HepG2 (cell line): ENCODE measurements around the gene MYO1G. TPM values are rescaled to one million over a fixed set of nuclear protein-coding genes. Genes with fewer than 3 reads are reported as not detected.

Experiments used
- ATAC-seq: fragments of 200-7000 bp; cut with Tn5 transposase; 3 replicates; pipeline ENCODE4 v1.9.1; 2020; ENCODE audit warnings: mild to moderate bottlenecking, moderate library complexity
- BruUV-seq: library from RNA; stranded (reverse); fragments of 400-500 nt; replicated peaks from 2 replicates; lab custom pipeline; 2021; lab: Mats Ljungman, UMichigan
- CTCF ChIA-PET: fragments of 300-600 bp; formaldehyde crosslinking; extraction: SDS; loops from one replicate; lab custom pipeline; 2021; ENCODE audit warnings: low total read pairs, inconsistent platforms, low intra/inter-chr PET ratio; lab: Yijun Ruan, JAX
- POLR2A ChIA-PET: fragments of 350-600 bp; sonication (Branson Sonifier 250); formaldehyde crosslinking; loops from one replicate; lab custom pipeline; 2020; ENCODE audit warnings: antibody characterized with exemption, inconsistent platforms; lab: Yijun Ruan, JAX
- DNase-seq: peaks from one replicate; pipeline ENCODE4 v3.0.0-alpha.2; 2015; ENCODE audit warnings: low spot score
- FAIRE-seq: peaks from 3 replicates; lab custom pipeline; 2011; peaks lifted over from hg19 to GRCh38; lab: Jason Lieb, UNC
- H2AFZ ChIP-seq: one replicate; pipeline ENCODE4 v1.6.1; 2011; ENCODE audit warnings: low read length, inconsistent platforms
- H3K27ac ChIP-seq: fragments of 300-600 bp; 3 replicates; pipeline ENCODE4 v1.8.0; 2011; ENCODE audit warnings: mixed run types, mild to moderate bottlenecking, mixed read lengths, low read length, inconsistent platforms; ENCODE audit not compliant: insufficient read depth; ENCODE audit errors: extremely low read length
- H3K27me3 ChIP-seq, 2 experiments: fragments of 200-600 bp in 1 of 2; 2 replicates in 1 of 2; 3 replicates in 1 of 2; pipeline versions ENCODE4 v1.6.0 to v1.8.0; 2011; ENCODE audit warnings: low read length in 2 of 2, mild to moderate bottlenecking in 2 of 2, moderate library complexity in 2 of 2, inconsistent platforms in 1 of 2; ENCODE audit not compliant: insufficient read depth in 2 of 2, control insufficient read depth in 1 of 2
- H3K36me3 ChIP-seq, 2 experiments: fragments of 200-600 bp in 1 of 2; replicated peaks in 1 of 2; 2 replicates in 1 of 2; 3 replicates in 1 of 2; pipeline versions ENCODE4 v1.5.1 to v1.8.0; 2011; ENCODE audit warnings: low read length in 2 of 2, inconsistent platforms in 1 of 2; ENCODE audit not compliant: insufficient read depth in 2 of 2, control insufficient read depth in 1 of 2
- H3K4me1 ChIP-seq: 2 replicates; pipeline ENCODE4 v1.5.1; 2012; ENCODE audit warnings: low read length, inconsistent platforms; ENCODE audit not compliant: insufficient read depth
- H3K4me2 ChIP-seq: 2 replicates; pipeline ENCODE4 v1.6.0; 2011; ENCODE audit warnings: low read depth, low read length, inconsistent platforms
- H3K4me3 ChIP-seq, 3 experiments: fragments of 200-600 bp in 1 of 3; sonication (generic), shearing (Covaris generic) in 1 of 3; replicated peaks in 1 of 3; 2 replicates each; pipeline ENCODE4 v1.5.1; 2011 to 2016; ENCODE audit warnings: low read length in 3 of 3, inconsistent platforms in 2 of 3, low read depth in 2 of 3, mild to moderate bottlenecking in 2 of 3, control low read depth in 1 of 3, mixed read lengths in 1 of 3; ENCODE audit not compliant: insufficient read depth in 1 of 3
- H3K79me2 ChIP-seq: one replicate; pipeline ENCODE4 v1.6.1; 2011; ENCODE audit warnings: low read length, inconsistent platforms; ENCODE audit not compliant: insufficient read depth
- H3K9ac ChIP-seq: 2 replicates; pipeline ENCODE4 v1.6.0; 2011; ENCODE audit warnings: mild to moderate bottlenecking, low read depth, low read length, inconsistent platforms; ENCODE audit not compliant: insufficient read depth
- H3K9me3 ChIP-seq: 2 replicates; pipeline ENCODE4 v1.5.1; 2012; ENCODE audit warnings: mild to moderate bottlenecking, low read length
- H4K20me1 ChIP-seq: 2 replicates; pipeline ENCODE4 v1.6.0; 2011; ENCODE audit warnings: inconsistent platforms, mild to moderate bottlenecking, low read length, moderate library complexity; ENCODE audit not compliant: insufficient read depth
- ADNP ChIP-seq: sonication (generic); formaldehyde crosslinking; IDR thresholded peaks from 2 replicates; pipeline ENCODE4 v1.4.0; 2020; ENCODE audit warnings: missing genetic modification reagents
- AGO2 ChIP-seq: fragments of 200-400 bp; formaldehyde crosslinking; optimal IDR thresholded peaks from 2 replicates; pipeline ENCODE3; 2017; ENCODE audit warnings: mild to moderate bottlenecking, low read depth, low read length, moderate library complexity
- ATF1 ChIP-seq: IDR thresholded peaks from 2 replicates; pipeline ENCODE4 v1.6.1; 2016; ENCODE audit warnings: mild to moderate bottlenecking, control low read depth
- ELF4 ChIP-seq: sonication (generic); formaldehyde crosslinking; IDR thresholded peaks from 2 replicates; pipeline ENCODE4 v1.5.0; 2020; ENCODE audit warnings: missing genetic modification reagents, mild to moderate bottlenecking, moderate library complexity, borderline replicate concordance
- GPN1 ChIP-seq: sonication (generic); formaldehyde crosslinking; IDR thresholded peaks from 2 replicates; pipeline ENCODE4 v1.5.1; 2020; ENCODE audit warnings: missing genetic modification reagents, borderline replicate concordance
- MAF1 ChIP-seq: sonication (generic); formaldehyde crosslinking; IDR thresholded peaks from 2 replicates; pipeline ENCODE4 v1.5.0; 2020; ENCODE audit warnings: missing genetic modification reagents, borderline replicate concordance
- MEIS2 ChIP-seq: sonication (generic); formaldehyde crosslinking; IDR thresholded peaks from 2 replicates; pipeline ENCODE4 v1.9.0; 2021; ENCODE audit warnings: mild to moderate bottlenecking, missing genetic modification reagents
- PHF5A ChIP-seq: IDR thresholded peaks from one replicate; pipeline ENCODE4 v1.6.1; 2018; ENCODE audit warnings: low read depth, missing genetic modification reagents; ENCODE audit not compliant: unreplicated experiment
- SRF ChIP-seq: IDR thresholded peaks from 2 replicates; pipeline ENCODE4 v1.6.1; 2011; ENCODE audit warnings: mild to moderate bottlenecking, low read depth, low read length, moderate library complexity
- STAT5B ChIP-seq: sonication (generic); formaldehyde crosslinking; IDR thresholded peaks from 2 replicates; pipeline ENCODE4 v1.4.0; 2020; ENCODE audit warnings: missing genetic modification reagents
- ZFAT ChIP-seq: sonication (generic); formaldehyde crosslinking; conservative IDR thresholded peaks from 2 replicates; pipeline ENCODE4 v1.8.1; 2023; ENCODE audit warnings: missing genetic modification reagents, inconsistent platforms
- ZFYVE20 ChIP-seq: sonication (generic); formaldehyde crosslinking; IDR thresholded peaks from 2 replicates; pipeline ENCODE4 v1.8.0; 2023; ENCODE audit warnings: low read depth, mild to moderate bottlenecking, moderate library complexity, missing genetic modification reagents, borderline replicate concordance
- ZNF207 ChIP-seq: fragments of 450-650 bp; IDR thresholded peaks from 2 replicates; pipeline ENCODE4 v1.6.1; 2016; ENCODE audit warnings: antibody characterized with exemption, borderline replicate concordance
- ZNF232 ChIP-seq: sonication (generic); formaldehyde crosslinking; IDR thresholded peaks from 2 replicates; pipeline ENCODE4 v1.4.0; 2020; ENCODE audit warnings: missing genetic modification reagents, borderline replicate concordance
- ZNF468 ChIP-seq: sonication (generic); formaldehyde crosslinking; IDR thresholded peaks from 2 replicates; pipeline ENCODE4 v1.8.0; 2022; ENCODE audit warnings: mild to moderate bottlenecking, moderate library complexity, missing genetic modification reagents
- ZNF678 ChIP-seq: sonication (generic); formaldehyde crosslinking; IDR thresholded peaks from 2 replicates; pipeline ENCODE4 v1.4.0; 2020; ENCODE audit warnings: mild to moderate bottlenecking, missing genetic modification reagents
- WGBS: methylation state at CpG from one replicate; pipeline ENCODE4 v1.1.6; 2017; ENCODE audit warnings: low lambda C conversion rate; 5-methylcytosine and 5-hydroxymethylcytosine counted together
- in situ Hi-C: cut with HindIII; loops from 2 replicates; pipeline ENCODE4 v1.10.0; 2017; ENCODE audit warnings: low pct_unique_long_range_greater_than_20kb; ENCODE audit not compliant: extremely low pct_ligation_motif_present
- intact Hi-C: fragments of 100-400 bp; cut with micrococcal nuclease; formaldehyde crosslinking; loops from one replicate; pipeline ENCODE4 v1.10.0; 2022; ENCODE audit not compliant: unreplicated experiment
- polyA plus RNA-seq, 8 experiments: library from polyadenylated mRNA; depleted of rRNA in 3 of 8; stranded (reverse) in 7 of 8; unstranded in 1 of 8; fragments of >200 nt; fragmentation: Illumina TruSeq in 4 of 8; extraction: Trizol in 4 of 8; gene quantifications; 2 replicates each; pipeline versions ENCODE4 v1.2.1 to v1.2.3, GENCODE V29; 2011 to 2016; ENCODE audit warnings: low read depth in 4 of 8, missing spikeins in 1 of 8, mixed read lengths in 1 of 8; ENCODE audit not compliant: insufficient read depth in 1 of 8
- total RNA-seq, 5 experiments: library from RNA; depleted of rRNA; stranded (reverse); fragments of >200 nt; fragmentation: Illumina TruSeq; extraction: Trizol; gene quantifications; 2 replicates each; pipeline ENCODE4 v1.2.3, GENCODE V29; 2016; ENCODE audit warnings: low read depth in 1 of 5
- TF ChIP-seq, protein P1 (sequence below): sonication (generic); formaldehyde crosslinking; IDR thresholded peaks from 2 replicates; pipeline ENCODE4 v1.4.0; 2020; ENCODE audit warnings: mild to moderate bottlenecking, missing genetic modification reagents
- TF ChIP-seq, protein P2 (sequence below): fragments of 450-650 bp; IDR thresholded peaks from 2 replicates; pipeline ENCODE4 v1.6.1; 2016
- TF ChIP-seq, protein P3 (sequence below): sonication (generic); formaldehyde crosslinking; IDR thresholded peaks from 2 replicates; pipeline ENCODE4 v1.4.0; 2020; ENCODE audit warnings: low read depth, mild to moderate bottlenecking, missing genetic modification reagents

MYO1G gene
- total and polyA plus RNA-seq, 2 of the 13 experiments (the other 11 are each of a cell fraction or from before 2014, with no cell fraction given) = 0.29 to 1.1 TPM

DNA sequence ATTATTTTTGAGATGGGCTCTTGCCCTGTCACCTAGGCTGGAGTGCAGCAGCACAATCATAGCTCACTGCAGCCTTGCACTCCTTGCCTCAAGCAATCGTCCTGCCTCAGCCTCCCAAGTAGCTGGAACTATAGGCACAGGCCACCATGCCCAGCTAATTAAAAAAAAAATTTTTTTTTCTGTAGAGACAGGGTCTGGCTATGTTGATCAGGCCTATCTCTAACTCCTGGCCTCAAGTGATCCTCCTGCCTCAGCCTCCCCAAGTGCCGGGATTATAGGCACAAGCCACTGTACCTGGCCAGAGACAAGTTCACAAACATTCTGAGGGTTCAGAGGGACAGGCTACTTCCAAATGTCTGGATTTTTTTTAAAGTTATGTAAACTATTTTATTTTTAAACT is 61.4 kb downstream of the MYO1G start:
- H3K79me2 ChIP-seq = no peaks in the 10 kb centered on the region
- peaks cover 8% of the 10 kb centered on the region for H3K4me1 ChIP-seq
- no peaks in the 10 kb centered on the region for H3K36me3 ChIP-seq
- POLR2A ChIA-PET = no interaction called here
- in situ Hi-C loops = loop anchor here (5.0 kb wide), 1 partner anchor 55 kb away; no protein-coding TSS in a partner anchor
- no TSS peak for BruUV-seq
- WGBS = 13% methylated on average over 2 of the region's 2 CpGs
- TF ChIP-seq GPN1 (CRISPR knock-in tag) = no peak
- TF ChIP-seq PHF5A = no peak
- TF ChIP-seq, protein P1, sequence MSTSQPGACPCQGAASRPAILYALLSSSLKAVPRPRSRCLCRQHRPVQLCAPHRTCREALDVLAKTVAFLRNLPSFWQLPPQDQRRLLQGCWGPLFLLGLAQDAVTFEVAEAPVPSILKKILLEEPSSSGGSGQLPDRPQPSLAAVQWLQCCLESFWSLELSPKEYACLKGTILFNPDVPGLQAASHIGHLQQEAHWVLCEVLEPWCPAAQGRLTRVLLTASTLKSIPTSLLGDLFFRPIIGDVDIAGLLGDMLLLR (CRISPR knock-in tag) = no peak
- TF ChIP-seq ZFAT = no peak
- no peak for TF ChIP-seq ZNF232 (CRISPR knock-in tag)
- TF ChIP-seq ADNP = no peak
- no peak for TF ChIP-seq ATF1 (CRISPR knock-in tag)
- TF ChIP-seq, protein P2, sequence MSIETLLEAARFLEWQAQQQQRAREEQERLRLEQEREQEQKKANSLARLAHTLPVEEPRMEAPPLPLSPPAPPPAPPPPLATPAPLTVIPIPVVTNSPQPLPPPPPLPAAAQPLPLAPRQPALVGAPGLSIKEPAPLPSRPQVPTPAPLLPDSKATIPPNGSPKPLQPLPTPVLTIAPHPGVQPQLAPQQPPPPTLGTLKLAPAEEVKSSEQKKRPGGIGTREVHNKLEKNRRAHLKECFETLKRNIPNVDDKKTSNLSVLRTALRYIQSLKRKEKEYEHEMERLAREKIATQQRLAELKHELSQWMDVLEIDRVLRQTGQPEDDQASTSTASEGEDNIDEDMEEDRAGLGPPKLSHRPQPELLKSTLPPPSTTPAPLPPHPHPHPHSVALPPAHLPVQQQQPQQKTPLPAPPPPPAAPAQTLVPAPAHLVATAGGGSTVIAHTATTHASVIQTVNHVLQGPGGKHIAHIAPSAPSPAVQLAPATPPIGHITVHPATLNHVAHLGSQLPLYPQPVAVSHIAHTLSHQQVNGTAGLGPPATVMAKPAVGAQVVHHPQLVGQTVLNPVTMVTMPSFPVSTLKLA = no peak
- TF ChIP-seq MEIS2 (CRISPR knock-in tag) = no peak
- no peak for TF ChIP-seq ZFYVE20 (CRISPR knock-in tag)
- TF ChIP-seq, protein P3, sequence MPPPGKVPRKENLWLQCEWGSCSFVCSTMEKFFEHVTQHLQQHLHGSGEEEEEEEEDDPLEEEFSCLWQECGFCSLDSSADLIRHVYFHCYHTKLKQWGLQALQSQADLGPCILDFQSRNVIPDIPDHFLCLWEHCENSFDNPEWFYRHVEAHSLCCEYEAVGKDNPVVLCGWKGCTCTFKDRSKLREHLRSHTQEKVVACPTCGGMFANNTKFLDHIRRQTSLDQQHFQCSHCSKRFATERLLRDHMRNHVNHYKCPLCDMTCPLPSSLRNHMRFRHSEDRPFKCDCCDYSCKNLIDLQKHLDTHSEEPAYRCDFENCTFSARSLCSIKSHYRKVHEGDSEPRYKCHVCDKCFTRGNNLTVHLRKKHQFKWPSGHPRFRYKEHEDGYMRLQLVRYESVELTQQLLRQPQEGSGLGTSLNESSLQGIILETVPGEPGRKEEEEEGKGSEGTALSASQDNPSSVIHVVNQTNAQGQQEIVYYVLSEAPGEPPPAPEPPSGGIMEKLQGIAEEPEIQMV (CRISPR knock-in tag) = no peak
- TF ChIP-seq ZNF207 = no peak
- TF ChIP-seq ZNF468 = no peak
- TF ChIP-seq AGO2 = no peak
- no peak for TF ChIP-seq STAT5B (CRISPR knock-in tag)
- TF ChIP-seq ZNF678 = no peak
- TF ChIP-seq MAF1 (CRISPR knock-in tag) = no peak
- TF ChIP-seq SRF = no peak
- TF ChIP-seq ELF4 (CRISPR knock-in tag) = no peak
- TF ChIP-seq, all 625 proteins: peak for 0
- H3K27me3 ChIP-seq = peaks cover 1 to 4% of the 10 kb centered on the region in 2 experiments; a peak in 2 of 5 replicates
- ATAC-seq (no peak), FAIRE-seq (no peak), DNase-seq (no peak)
- H3K9ac ChIP-seq = no peak overlapping the region
- no peak overlapping the region for H3K27ac ChIP-seq
- H3K4me2 ChIP-seq = no peak overlapping the region
- H3K9me3 ChIP-seq = no peaks in the 10 kb centered on the region
- intact Hi-C loops = no loop called here
- no peaks in the 10 kb centered on the region for H4K20me1 ChIP-seq
- CTCF ChIA-PET = interaction anchor here (1.4 kb wide), 1 partner anchor 60 kb away, joined by 3 read pairs; no protein-coding TSS in a partner anchor
- no peak overlapping the region for H3K4me3 ChIP-seq
- H2AFZ ChIP-seq = no peak overlapping the region
